ENCODE data around the gene WDR76. TPM values are rescaled to one million over a fixed set of nuclear protein-coding genes. Genes with fewer than 3 reads are reported as not detected.

The WDR76 gene
- total and polyA plus RNA-seq, 8 donors, result 8.6 to 23.1 (median 15.9) TPM

- Histone ChIP-seq H3K4me1 (no peaks in the 10 kb centered on the region), H3K9me3 (no peaks in the 10 kb centered on the region), H3K27ac (no peak overlapping the region), H3K4me3 (no peak overlapping the region), H3K27me3 (no peaks in the 10 kb centered on the region), H3K36me3 (no peaks in the 10 kb centered on the region)
- intact Hi-C loops (cut with DNase I), result no loop called here
- DNase-seq (no peak), ATAC-seq (no peak)
- no peak for TF ChIP-seq CTCF (IDR thresholded peaks at IDR 0.05)
Measured at GRCh38 chr15:43915631-43916325, 89.0 kb downstream of the WDR76 start.

GRCh38 chr15:43916326-43916660 is 89.5 kb downstream of the WDR76 start:
- ATAC-seq, result no peak
- H3K27ac ChIP-seq, result no peak overlapping the region

More at GRCh38 chr15:43916326-43916660, 89.5 kb downstream of the WDR76 start:
- no peak for TF ChIP-seq CTCF (IDR thresholded peaks at IDR 0.05)
- intact Hi-C loops (cut with DNase I), result no loop called here
- Histone ChIP-seq H3K36me3 (no peaks in the 10 kb centered on the region), H3K4me3 (no peak overlapping the region), H3K27me3 (no peaks in the 10 kb centered on the region), H3K4me1 (no peaks in the 10 kb centered on the region), H3K9me3 (no peaks in the 10 kb centered on the region)
- no peak for DNase-seq

Small RNAs within 50 kb of the gene (microRNA-seq; reads per million reads assigned to microRNA genes)
- 0 reads per million in 2 donors for gene MIR1282

Other genes with a start within 250 kb of the WDR76 start
- 10 to 100 TPM; 28.6 to 35.7 TPM for gene PPIP5K1, start 236.8 kb upstream of the WDR76 start, total RNA-seq
- gene PPIP5K1, start 236.8 kb upstream of the WDR76 start, polyA plus RNA-seq (ENCODE audit: insufficient read length in 6 of 6), result 10 to 100 TPM; 20.2 to 30.6 (median 26.6) TPM
- 10 to 100 TPM in 1 of 2 donors, 1 to 10 TPM in 1; 3.7 to 11.3 TPM for gene CKMT1B, start 233.0 kb upstream of the WDR76 start, total RNA-seq
- gene CKMT1B, start 233.0 kb upstream of the WDR76 start, polyA plus RNA-seq (ENCODE audit: insufficient read length in 6 of 6), result under 1 TPM in 5 of 6 donors, not detected in 1; 0.10 to 0.69 (median 0.43) TPM
- gene STRC, start 208.2 kb upstream of the WDR76 start, total RNA-seq, result under 1 TPM; 0.15 to 0.29 TPM
- 1 to 10 TPM in 3 of 6 donors, under 1 TPM in 3; 0.67 to 1.3 (median 0.88) TPM for gene STRC, start 208.2 kb upstream of the WDR76 start, polyA plus RNA-seq (ENCODE audit: insufficient read length in 6 of 6)
- 1 to 10 TPM; 2.8 to 4.0 TPM for gene CATSPER2, start 178.2 kb upstream of the WDR76 start, total RNA-seq
- 10 to 100 TPM in 2 of 6 donors, 1 to 10 TPM in 4; 7.5 to 10.6 (median 9.4) TPM for gene CATSPER2, start 178.2 kb upstream of the WDR76 start, polyA plus RNA-seq (ENCODE audit: insufficient read length in 6 of 6)
- 10 to 100 TPM in 1 of 2 donors, 1 to 10 TPM in 1; 6.2 to 16.8 TPM for gene CKMT1A, start 133.1 kb upstream of the WDR76 start, total RNA-seq
- under 1 TPM in 4 of 6 donors, not detected in 2; 0.18 to 0.49 (median 0.40) TPM for gene CKMT1A, start 133.1 kb upstream of the WDR76 start, polyA plus RNA-seq (ENCODE audit: insufficient read length in 6 of 6)
- gene PDIA3, start 80.6 kb upstream of the WDR76 start, total RNA-seq, result 100 to 1,000 TPM; 518 to 633 TPM
- gene PDIA3, start 80.6 kb upstream of the WDR76 start, polyA plus RNA-seq (ENCODE audit: insufficient read length in 6 of 6), result 100 to 1,000 TPM; 426 to 576 (median 504) TPM
- gene ELL3, start 50.0 kb upstream of the WDR76 start, total RNA-seq, result 10 to 100 TPM in 1 of 2 donors, 1 to 10 TPM in 1; 4.4 to 14.5 TPM
- gene ELL3, start 50.0 kb upstream of the WDR76 start, polyA plus RNA-seq (ENCODE audit: insufficient read length in 6 of 6), result 1 to 10 TPM; 4.8 to 8.7 (median 6.1) TPM
- gene SERF2, start 34.7 kb upstream of the WDR76 start, total RNA-seq, result 1,000 to 10,000 TPM in 1 of 2 donors, 100 to 1,000 TPM in 1; 930 to 1,311 TPM
- gene SERF2, start 34.7 kb upstream of the WDR76 start, polyA plus RNA-seq (ENCODE audit: insufficient read length in 6 of 6), result 100 to 1,000 TPM; 501 to 612 (median 552) TPM
- under 1 TPM; 0.10 to 0.12 TPM for gene SERINC4, start 26.8 kb upstream of the WDR76 start, total RNA-seq
- gene SERINC4, start 26.8 kb upstream of the WDR76 start, polyA plus RNA-seq (ENCODE audit: insufficient read length in 6 of 6), result under 1 TPM in 2 of 6 donors, not detected in 4; 0.22 to 0.31 TPM
- gene HYPK, start 26.4 kb upstream of the WDR76 start, total RNA-seq, result 10 to 100 TPM in 1 of 2 donors, 1 to 10 TPM in 1; 9.2 to 14.1 TPM
- gene HYPK, start 26.4 kb upstream of the WDR76 start, polyA plus RNA-seq (ENCODE audit: insufficient read length in 6 of 6), result 10 to 100 TPM; 11.7 to 28.1 (median 17.6) TPM
- 10 to 100 TPM; 21.9 to 22.5 TPM for gene MFAP1, start 2.3 kb upstream of the WDR76 start, total RNA-seq
- 10 to 100 TPM; 47.3 to 58.6 (median 54.2) TPM for gene MFAP1, start 2.3 kb upstream of the WDR76 start, polyA plus RNA-seq (ENCODE audit: insufficient read length in 6 of 6)

Data from left lung (tissue), 10 donors.